GM18507 (cell line): Measurements from ENCODE around the gene EIF4A3.

Experiments used
- DNase-seq: peaks from one replicate; pipeline ENCODE4 v3.0.0; 2011; ENCODE audit warnings: low read depth; ENCODE audit not compliant: insufficient read length; ENCODE audit errors: extremely low spot score
- FAIRE-seq: peaks from 2 replicates; lab custom pipeline; 2011; peaks lifted over from hg19 to GRCh38; lab: Jason Lieb, UNC

The EIF4A3 gene

GRCh38 chr17:80087346-80088265 lies 59.3 kb downstream of the EIF4A3 start:
- no peak for DNase-seq
- no peak for FAIRE-seq

GRCh38 chr17:80086616-80087015 lies 60.3 kb downstream of the EIF4A3 start:
- FAIRE-seq (no peak), DNase-seq (no peak)

GRCh38 chr17:80086081-80086480 lies 60.8 kb downstream of the EIF4A3 start:
- no peak for FAIRE-seq
- DNase-seq: no peak

DNA sequence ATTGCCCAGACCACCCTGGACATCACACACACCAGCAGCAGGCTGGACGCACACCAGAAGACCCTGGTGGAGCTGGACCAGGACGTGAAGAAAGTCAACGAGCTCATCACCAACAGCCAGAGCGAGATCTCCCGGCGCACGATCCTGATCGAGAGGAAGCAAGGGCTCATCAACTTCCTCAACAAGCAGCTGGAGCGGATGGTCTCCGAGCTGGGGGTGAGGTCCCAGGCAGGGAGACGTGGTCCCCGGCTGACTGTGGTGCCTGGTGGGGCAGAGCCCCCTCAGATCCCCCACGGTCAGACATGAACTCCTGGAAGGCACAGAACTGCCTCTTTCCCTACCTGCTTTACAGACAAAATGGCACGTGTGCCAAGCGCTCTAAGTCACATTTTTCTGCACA lies 62.2 kb downstream of the EIF4A3 start:
- no peak for DNase-seq

More for the DNA sequence above, 62.2 kb downstream of the EIF4A3 start:
- FAIRE-seq: no peak
